ENCODE results near the gene POR. TPM values are rescaled to one million over a fixed set of nuclear protein-coding genes. Genes with fewer than 3 reads are reported as not detected.

Gene POR
- total and polyA plus RNA-seq, 2 of the 13 experiments (the other 11 are each of a cell fraction or from before 2014, with no cell fraction given), result 145 to 266 TPM

- TF ChIP-seq SNAPC4 (CRISPR knock-in tag; IDR thresholded peaks at IDR 0.05), result no peak
- TF ChIP-seq HNRNPL (IDR thresholded peaks at IDR 0.05; ENCODE audit: low read depth, low read length), result no peak
- TF ChIP-seq ZNF605 (CRISPR knock-in tag; IDR thresholded peaks at IDR 0.05), result no peak
- TF ChIP-seq MNT (IDR thresholded peaks at IDR 0.05), result peak; percentile 76
- TF ChIP-seq MBD4 (IDR thresholded peaks at IDR 0.05; ENCODE audit: borderline replicate concordance, low read length), result no peak
- no peak for TF ChIP-seq ZFP41 (CRISPR knock-in tag; IDR thresholded peaks at IDR 0.05; ENCODE audit: borderline replicate concordance)
- TF ChIP-seq ZHX1 (CRISPR knock-in tag; IDR thresholded peaks at IDR 0.05; ENCODE audit: low read depth), result peak; percentile 96
- no peak for TF ChIP-seq ZNF83 (CRISPR knock-in tag; IDR thresholded peaks at IDR 0.05; ENCODE audit: borderline replicate concordance)
- TF ChIP-seq GPN1 (CRISPR knock-in tag; IDR thresholded peaks at IDR 0.05; ENCODE audit: borderline replicate concordance), result no peak
- TF ChIP-seq FOXA3 (CRISPR knock-in tag; IDR thresholded peaks at IDR 0.05), result peak; percentile 90
- TF ChIP-seq FOXJ3 (CRISPR knock-in tag; IDR thresholded peaks at IDR 0.05; ENCODE audit: borderline replicate concordance), result peak; percentile 85; the same call in 1 of the 2 replicates
- TF ChIP-seq POLR2A (IDR thresholded peaks at IDR 0.05; ENCODE audit: insufficient read depth in 1 of 2, low read depth in 2 of 2, low read length in 2 of 2), result peak in 1 of 2 experiments; percentile 77; a peak in 3 of 4 replicates
- peak; percentile 74; the same call in 1 of the 3 replicates for TF ChIP-seq MXI1 (IDR thresholded peaks at IDR 0.05; ENCODE audit: borderline replicate concordance, low read depth, low read length)
- peak; percentile 55 for TF ChIP-seq KMT2B (CRISPR knock-in tag; IDR thresholded peaks at IDR 0.05)
- no peak for TF ChIP-seq ELK4 (CRISPR knock-in tag; IDR thresholded peaks at IDR 0.05; ENCODE audit: borderline replicate concordance)
- peak; percentile 72; the same call in 1 of the 2 replicates for TF ChIP-seq ZNF670 (CRISPR knock-in tag; IDR thresholded peaks at IDR 0.05; ENCODE audit: borderline replicate concordance)
Observed at GRCh38 chr7:75920431-75921161, 5.6 kb downstream of the POR start (continued).
